COLO668 (cell line): Measurements from ENCODE around the gene DCAF10.
"Not testable (repeated sequence)": the region's sequence is repeated elsewhere in the genome, so short reads cannot be mapped to it uniquely, and the experiment has no call there.

ENCODE experiments used
- DNase-seq: peaks from one replicate; lab custom pipeline; 2025; ENCODE audit not compliant: unreplicated experiment; lab: John Stamatoyannopoulos, UW

The DCAF10 gene, protein sequence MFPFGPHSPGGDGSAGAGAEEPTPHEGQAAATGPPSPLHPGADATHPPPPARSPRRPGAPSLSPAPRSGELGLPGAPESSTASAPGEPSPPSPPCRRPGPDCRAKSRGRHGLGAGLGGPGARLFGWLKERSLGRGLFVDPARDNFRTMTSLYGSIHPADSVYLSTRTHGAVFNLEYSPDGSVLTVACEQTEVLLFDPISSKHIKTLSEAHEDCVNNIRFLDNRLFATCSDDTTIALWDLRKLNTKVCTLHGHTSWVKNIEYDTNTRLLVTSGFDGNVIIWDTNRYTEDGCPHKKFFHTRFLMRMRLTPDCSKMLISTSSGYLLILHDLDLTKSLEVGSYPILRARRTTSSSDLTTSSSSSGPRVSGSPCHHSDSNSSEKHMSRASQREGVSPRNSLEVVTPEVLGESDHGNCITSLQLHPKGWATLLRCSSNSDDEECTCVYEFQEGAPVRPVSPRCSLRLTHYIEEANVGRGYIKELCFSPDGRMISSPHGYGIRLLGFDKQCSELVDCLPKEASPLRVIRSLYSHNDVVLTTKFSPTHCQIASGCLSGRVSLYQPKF

DNA sequence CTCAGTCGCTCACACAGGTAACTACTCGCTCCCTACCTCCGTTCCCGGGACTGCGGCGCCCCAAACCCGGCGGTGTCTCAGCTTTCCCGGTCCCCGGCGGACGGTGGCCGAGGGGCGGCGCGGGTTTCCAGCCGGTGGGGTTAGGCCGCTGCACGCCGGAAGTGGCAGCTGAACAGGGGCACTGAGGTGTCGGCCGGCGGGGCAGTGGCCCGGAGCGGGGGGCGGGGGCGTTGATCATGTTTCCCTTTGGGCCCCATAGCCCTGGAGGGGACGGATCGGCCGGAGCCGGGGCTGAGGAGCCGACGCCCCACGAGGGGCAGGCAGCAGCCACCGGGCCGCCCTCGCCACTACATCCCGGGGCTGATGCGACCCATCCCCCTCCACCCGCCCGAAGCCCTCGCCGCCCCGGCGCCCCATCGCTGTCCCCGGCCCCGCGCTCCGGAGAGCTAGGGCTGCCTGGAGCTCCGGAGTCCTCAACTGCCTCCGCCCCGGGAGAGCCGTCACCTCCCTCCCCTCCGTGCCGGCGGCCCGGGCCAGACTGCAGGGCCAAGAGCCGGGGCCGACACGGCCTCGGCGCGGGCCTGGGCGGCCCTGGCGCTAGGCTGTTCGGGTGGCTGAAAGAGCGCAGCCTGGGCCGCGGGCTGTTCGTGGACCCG lies at the start of gene DCAF10:
Gene DCAF10 (plus strand): TSS at position 167 of the 656 bp plus-strand sequence. CDS start 70 bp downstream, at position 237.
- peak; percentile 91 for DNase-seq

GRCh38 chr9:37751186-37751585 lies 49.4 kb upstream of the DCAF10 start:
- DNase-seq, result no peak

DNA sequence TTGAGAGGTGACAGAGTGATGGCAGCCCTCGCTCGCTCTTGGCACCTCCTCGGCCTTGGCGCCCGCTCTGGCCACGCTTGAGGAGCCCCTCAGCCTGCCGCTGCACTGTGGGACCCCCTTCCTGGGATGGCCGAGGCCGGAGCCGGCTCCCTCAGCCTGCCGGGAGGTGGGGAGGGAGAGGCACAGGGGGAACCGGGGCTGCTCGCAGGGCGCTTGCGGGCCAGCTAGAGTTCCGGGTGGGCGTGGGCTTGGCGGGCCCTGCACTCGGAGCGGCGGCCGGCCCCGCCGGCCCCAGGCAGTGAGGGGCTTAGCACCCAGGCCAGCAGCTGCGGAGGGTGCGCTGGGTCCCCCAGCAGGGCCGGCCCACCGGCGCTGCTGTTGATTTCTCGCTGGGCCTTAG lies 48.9 kb upstream of the DCAF10 start:
- not testable (repeated sequence) for DNase-seq

- not testable (repeated sequence) for DNase-seq
Measured at GRCh38 chr9:37752112-37752511, 48.5 kb upstream of the DCAF10 start.

GRCh38 chr9:37752642-37753488 lies 47.7 kb upstream of the DCAF10 start:
- no peak for DNase-seq

GRCh38 chr9:37753489-37754190 lies 47.0 kb upstream of the DCAF10 start, which contains the start of gene TRMT10B:
Gene TRMT10B (plus strand): TSS chr9:37753805. CDS start chr9:37761932, 8,127 bp downstream.
- DNase-seq, result peak; percentile 74

- DNase-seq, result no peak
Measured at GRCh38 chr9:37758747-37759146, 41.9 kb upstream of the DCAF10 start.

DNA sequence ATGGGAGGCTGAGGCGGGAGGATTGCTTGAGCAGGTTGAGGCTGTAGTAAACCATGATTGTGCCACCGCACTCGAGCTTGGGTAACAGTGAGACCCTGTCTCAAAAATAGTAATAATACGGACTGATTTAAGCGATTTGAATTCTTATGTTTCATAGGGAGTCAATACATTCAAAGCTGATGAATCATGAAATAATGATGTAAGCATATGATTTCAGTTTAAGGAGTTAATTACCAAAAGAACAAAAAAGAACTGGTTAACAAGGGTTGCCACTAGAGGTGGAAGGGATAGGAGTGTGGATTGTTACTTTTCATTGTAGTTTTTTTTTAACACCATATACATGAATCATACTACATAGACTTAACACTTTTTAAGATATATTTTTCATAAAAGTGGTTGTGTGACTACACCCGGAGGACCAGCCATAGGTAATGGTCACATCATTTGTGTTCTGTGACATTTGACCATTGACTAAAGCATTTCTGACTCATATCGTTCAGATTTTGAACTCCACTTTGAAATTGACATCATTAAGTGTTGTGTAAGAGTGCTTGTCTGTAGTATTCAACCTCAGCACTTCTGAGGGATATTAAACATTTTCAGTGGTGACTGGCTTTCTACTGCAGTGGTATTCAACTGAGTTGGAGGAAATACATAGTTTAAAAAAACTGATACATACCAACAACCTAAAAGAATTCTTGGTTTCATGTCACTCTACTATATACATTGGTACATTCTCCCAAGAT lies 40.0 kb upstream of the DCAF10 start:
- no peak for DNase-seq

- DNase-seq, result no peak
Measured at GRCh38 chr9:37761511-37761910, 39.1 kb upstream of the DCAF10 start.

DNA sequence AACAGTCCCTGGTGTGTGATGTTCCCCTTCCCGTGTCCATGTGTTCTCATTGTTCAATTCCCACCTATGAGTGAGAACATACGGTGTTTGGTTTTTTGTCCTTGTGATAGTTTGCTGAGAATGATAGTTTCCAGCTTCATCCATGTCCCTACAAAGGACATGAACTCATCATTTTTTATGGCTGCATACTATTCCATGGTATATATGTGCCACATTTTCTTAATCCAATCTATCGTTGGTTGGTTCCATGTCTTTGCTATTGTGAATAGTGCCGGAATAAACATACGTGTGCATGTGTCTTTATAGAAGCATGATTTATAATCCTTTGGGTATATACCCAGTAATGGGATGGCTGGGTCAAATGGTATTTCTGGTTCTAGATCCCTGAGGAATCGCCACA lies 35.3 kb upstream of the DCAF10 start:
- not testable (repeated sequence) for DNase-seq

DNA sequence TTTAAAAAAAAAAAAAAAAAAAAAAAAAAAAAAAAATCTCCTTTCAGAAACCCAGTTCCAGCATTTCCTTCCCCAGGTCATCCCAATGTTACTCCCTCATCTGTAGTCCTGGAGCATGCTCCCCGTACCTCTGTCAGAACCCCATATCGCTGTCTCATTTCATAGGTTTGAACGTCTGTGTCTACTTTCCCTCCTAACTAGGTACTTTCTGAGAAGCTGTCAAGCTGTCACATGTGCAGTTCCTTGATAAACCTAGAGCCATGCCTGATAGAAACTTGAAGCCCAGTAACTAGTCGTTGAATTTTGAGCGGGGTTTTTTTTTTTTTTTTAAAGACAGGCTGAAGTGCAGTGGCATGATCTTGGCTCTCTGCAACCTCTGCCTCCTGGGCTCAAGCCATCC lies 31.3 kb upstream of the DCAF10 start:
- DNase-seq, result no peak

GRCh38 chr9:37769995-37770394 lies 30.6 kb upstream of the DCAF10 start:
- DNase-seq, result no peak

GRCh38 chr9:37775216-37775919 lies 25.2 kb upstream of the DCAF10 start:
- DNase-seq, result no peak

- no peak for DNase-seq
Measured at GRCh38 chr9:37776328-37776727, 24.3 kb upstream of the DCAF10 start.

DNA sequence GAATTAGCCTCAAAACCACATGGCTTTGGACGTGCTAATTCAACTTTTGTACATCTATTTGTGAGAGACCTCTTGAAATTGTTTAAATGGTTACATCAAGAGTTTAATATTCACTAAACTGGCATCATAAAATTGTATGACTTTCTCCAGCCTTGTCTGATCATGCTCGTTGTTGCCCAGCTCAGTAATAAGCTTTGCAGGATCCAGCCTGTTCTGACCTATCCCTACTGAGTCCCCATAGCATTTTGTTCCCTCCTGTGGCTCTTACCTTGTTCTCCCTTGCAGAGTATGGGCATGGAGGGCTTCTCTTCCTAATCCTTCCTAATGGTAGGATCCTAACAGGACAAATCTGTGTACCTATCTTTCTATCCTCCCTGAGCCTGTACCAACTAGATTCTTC lies 22.1 kb upstream of the DCAF10 start:
- no peak for DNase-seq

DNA sequence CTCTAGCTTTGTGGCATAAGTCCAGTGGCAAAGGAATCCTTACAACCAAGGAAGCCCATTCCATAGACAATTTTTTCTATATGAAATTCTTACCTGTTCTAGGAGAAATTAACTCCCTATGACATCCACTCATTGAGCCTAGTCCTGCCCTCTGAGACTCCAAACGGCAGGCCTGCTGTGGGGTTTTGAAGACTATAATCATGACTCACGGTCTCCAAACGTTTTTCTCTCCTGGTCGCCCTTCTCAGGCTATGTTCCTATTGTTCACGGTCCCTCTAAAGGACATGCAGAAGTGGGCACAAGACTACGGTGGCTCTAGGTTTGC lies 16.3 kb upstream of the DCAF10 start:
- DNase-seq, result no peak

GRCh38 chr9:37784616-37785483 lies 15.7 kb upstream of the DCAF10 start, which contains the start of gene EXOSC3:
Gene EXOSC3 (minus strand): TSS chr9:37785064. CDS start chr9:37785044, 20 bp downstream.
- peak; percentile 93 for DNase-seq

DNA sequence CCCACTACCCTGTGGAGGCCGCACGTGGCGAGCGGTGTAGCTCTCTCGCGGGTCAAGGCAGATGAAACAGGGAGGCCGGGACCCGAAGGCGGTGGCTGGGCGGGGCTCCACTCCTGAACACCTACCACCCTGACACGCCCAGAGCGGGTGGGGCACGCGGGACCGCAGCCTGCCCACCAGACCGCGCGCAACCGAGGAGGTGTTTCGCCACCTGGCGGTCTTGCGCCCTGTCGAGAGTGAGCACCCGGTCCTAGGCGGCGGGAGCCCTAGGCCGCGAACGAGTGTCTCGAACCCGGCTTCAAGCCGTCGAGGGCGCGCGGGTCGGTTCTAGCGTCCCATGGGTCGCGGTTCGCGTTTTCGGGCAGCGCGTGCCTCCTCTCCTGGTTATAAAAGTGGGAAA lies 13.5 kb upstream of the DCAF10 start:
- DNase-seq, result no peak
